HCT116 (cell line): ENCODE results near the gene TFPI2. TPM values are rescaled to one million over a fixed set of nuclear protein-coding genes. Genes with fewer than 3 reads are reported as not detected.

ENCODE experiments used
- ATAC-seq: fragments of 200-7000 bp; cut with Tn5 transposase; 2 replicates; pipeline ENCODE4 v1.9.1; 2020; ENCODE audit warnings: mild to moderate bottlenecking, moderate library complexity
- BruUV-seq: library from RNA; stranded (reverse); fragments of 400-500 nt; replicated peaks from 2 replicates; lab custom pipeline; 2021; lab: Mats Ljungman, UMichigan
- CTCF ChIA-PET: fragments of 300-600 bp; sonication (Branson Sonifier 250); formaldehyde crosslinking; loops from one replicate; lab custom pipeline; 2021; ENCODE audit warnings: antibody characterized with exemption; lab: Charles Lee
- POLR2A ChIA-PET: fragments of 300-600, 350-600 bp; sonication (Branson Sonifier 250); formaldehyde crosslinking; loops from one replicate; lab custom pipeline; 2021; ENCODE audit warnings: antibody characterized with exemption; lab: Charles Lee
- RAD21 ChIA-PET, 2 experiments: fragments of 300-600 bp; sonication (Branson Sonifier 250); formaldehyde crosslinking; loops; one replicate each; lab custom pipeline; 2023; ENCODE audit warnings: low total read pairs in 2 of 2; ENCODE audit not compliant: uncharacterized antibody in 2 of 2, unreplicated experiment in 2 of 2, low non-redundant PET in 1 of 2; lab: Charles Lee
- DNase-seq: peaks from one replicate; pipeline ENCODE4 v3.0.0-alpha.2; 2010; ENCODE audit warnings: low read depth, low spot score
- H2AFZ ChIP-seq: fragments of 200-600 bp; shearing (Covaris generic), sonication (generic); 2 replicates; pipeline ENCODE4 v1.6.1; 2017; ENCODE audit warnings: low read depth, mixed run types, mixed read lengths, antibody characterized with exemption, low read length; ENCODE audit not compliant: poor library complexity, severe bottlenecking
- H3K27ac ChIP-seq: 2 replicates; pipeline ENCODE4 v1.5.1; 2012; ENCODE audit warnings: low read depth, low read length
- H3K27me3 ChIP-seq: fragments of 200-600 bp; sonication (generic); 2 replicates; pipeline ENCODE4 v1.6.1; 2016; ENCODE audit warnings: mixed run types, low read length, mixed read lengths; ENCODE audit not compliant: insufficient read depth
- H3K36me3 ChIP-seq, 2 experiments: fragments of 200-500 bp in 1 of 2; fragments of 200-600 bp in 1 of 2; sonication (Bioruptor generic) in 1 of 2; sonication (generic) in 1 of 2; 2 replicates each; pipeline versions ENCODE4 v1.5.1 to v1.6.1; 2014 to 2016; ENCODE audit warnings: low read length in 2 of 2, inconsistent platforms in 1 of 2, mixed read lengths in 1 of 2, mixed run types in 1 of 2; ENCODE audit not compliant: insufficient read depth in 2 of 2, control insufficient read depth in 1 of 2
- H3K4me1 ChIP-seq, 2 experiments: fragments of 200-600 bp in 1 of 2; sonication (generic) in 1 of 2; 2 replicates each; pipeline versions ENCODE4 v1.5.1 to v1.6.1; 2012 to 2017; ENCODE audit warnings: low read length in 2 of 2, inconsistent platforms in 1 of 2, mild to moderate bottlenecking in 1 of 2, mixed read lengths in 1 of 2, mixed run types in 1 of 2, moderate library complexity in 1 of 2; ENCODE audit not compliant: insufficient read depth in 2 of 2, control insufficient read depth in 1 of 2
- H3K4me2 ChIP-seq: fragments of 200-600 bp; sonication (generic); 2 replicates; pipeline ENCODE4 v1.6.1; 2017; ENCODE audit warnings: mixed run types, low read length, mixed read lengths
- H3K4me3 ChIP-seq, 2 experiments: fragments of 200-600 bp in 1 of 2; sonication (generic) in 1 of 2; replicated peaks in 1 of 2; 2 replicates each; pipeline ENCODE4 v1.5.1; 2011 to 2016; ENCODE audit warnings: low read length in 2 of 2, control low read depth in 1 of 2, low read depth in 1 of 2, mild to moderate bottlenecking in 1 of 2, mixed read lengths in 1 of 2, mixed run types in 1 of 2
- H3K79me2 ChIP-seq: fragments of 200-600 bp; sonication (generic); 2 replicates; pipeline ENCODE4 v1.6.1; 2017; ENCODE audit warnings: mild to moderate bottlenecking, mixed run types, low read length, moderate library complexity, mixed read lengths; ENCODE audit not compliant: insufficient read depth
- H3K9ac ChIP-seq: fragments of 200-600 bp; sonication (generic); 2 replicates; pipeline ENCODE4 v1.6.1; 2016; ENCODE audit warnings: low read length, mixed read lengths
- H3K9me2 ChIP-seq: fragments of 200-600 bp; sonication (generic), shearing (Covaris generic); 2 replicates; pipeline ENCODE4 v1.6.1; 2017; ENCODE audit warnings: mixed run types, mild to moderate bottlenecking, moderate library complexity; ENCODE audit not compliant: insufficient read depth
- H3K9me3 ChIP-seq, 2 experiments: fragments of 200-500 bp in 1 of 2; fragments of 200-600 bp in 1 of 2; sonication (Bioruptor generic) in 1 of 2; sonication (generic) in 1 of 2; 2 replicates each; pipeline ENCODE4 v1.6.1; 2014 to 2017; ENCODE audit warnings: low read length in 2 of 2, mixed read lengths in 2 of 2, inconsistent platforms in 1 of 2, low read depth in 1 of 2, mild to moderate bottlenecking in 1 of 2, mixed run types in 1 of 2, moderate library complexity in 1 of 2; ENCODE audit not compliant: control insufficient read depth in 1 of 2, insufficient read depth in 1 of 2
- H4K20me1 ChIP-seq: fragments of 200-600 bp; sonication (generic), shearing (Covaris generic); 2 replicates; pipeline ENCODE4 v1.6.1; 2017; ENCODE audit warnings: mixed run types, mild to moderate bottlenecking, moderate library complexity; ENCODE audit not compliant: insufficient read depth
- CBX3 ChIP-seq: IDR thresholded peaks from 2 replicates; pipeline ENCODE4 v1.6.1; 2012; ENCODE audit warnings: low read depth
- CTCF ChIP-seq, 3 experiments: fragments of 200-600 bp in 1 of 3; sonication (generic) in 1 of 3; IDR thresholded peaks in 2 of 3; conservative IDR thresholded peaks in 1 of 3; 2 replicates each; pipeline ENCODE4 v1.5.1; 2012 to 2017; ENCODE audit warnings: low read depth in 2 of 3, low read length in 2 of 3, antibody characterized with exemption in 1 of 3, borderline replicate concordance in 1 of 3, control low read depth in 1 of 3, mild to moderate bottlenecking in 1 of 3, mixed read lengths in 1 of 3, mixed run types in 1 of 3, moderate library complexity in 1 of 3; ENCODE audit not compliant: insufficient read depth in 1 of 3
- EZH2phosphoT487 ChIP-seq: fragments of 200-600 bp; IDR thresholded peaks from 2 replicates; pipeline ENCODE4 v1.6.1; 2018; ENCODE audit warnings: antibody characterized with exemption, borderline replicate concordance
- RAD21 ChIP-seq: IDR thresholded peaks from 2 replicates; pipeline ENCODE4 v1.6.1; 2012; ENCODE audit warnings: low read depth, mild to moderate bottlenecking
- SIN3A ChIP-seq: IDR thresholded peaks from 2 replicates; pipeline ENCODE4 v1.6.1; 2012; ENCODE audit warnings: low read depth
- intact Hi-C: fragments of 100-400 bp; cut with micrococcal nuclease; formaldehyde crosslinking; loops from 2 replicates; pipeline ENCODE4 v1.10.0; 2022
- total RNA-seq: library from RNA; stranded (reverse); gene quantifications from one replicate; pipeline ENCODE4 v1.2.1, GENCODE V29; 2021; ENCODE audit not compliant: unreplicated experiment

TFPI2 gene
- total RNA-seq, 1 experiment from 2014 or later: 0.15 TPM

GRCh38 chr7:93902777-93903423, 12.3 kb upstream of the TFPI2 start:
- ChIA-PET CTCF (interaction anchor here (0.6 to 1.7 kb wide), 11 partner anchors 11 to 386 kb away, joined by 3 to 11 read pairs (median 4); no protein-coding TSS in a partner anchor), RAD21 (interaction anchor here in 1 of 2 experiments (1.2 kb wide), 1 partner anchor 185 kb away, joined by 4 read pairs; no protein-coding TSS in a partner anchor), POLR2A (no interaction called here)
- Histone ChIP-seq H3K9me2 (no peaks in the 10 kb centered on the region), H3K4me2 (no peak overlapping the region), H3K9ac (no peak overlapping the region), H3K4me1 (no peaks in the 10 kb centered on the region), H3K27me3 (no peaks in the 10 kb centered on the region; the same call in 1 of the 2 replicates), H3K9me3 (no peaks in the 10 kb centered on the region), H3K79me2 (no peaks in the 10 kb centered on the region), H3K4me3 (no peak overlapping the region), H3K27ac (no peak overlapping the region), H2AFZ (no peak overlapping the region), H3K36me3 (no peaks in the 10 kb centered on the region), H4K20me1 (no peaks in the 10 kb centered on the region)
- ATAC-seq (peak; percentile 83), DNase-seq (peak; percentile 32)
- intact Hi-C loops: loop anchor here (2.0 to 5.0 kb wide), 3 partner anchors 184 to 374 kb away; no protein-coding TSS in a partner anchor
- BruUV-seq: no TSS peak
- TF ChIP-seq EZH2phosphoT487 (no peak), CBX3 (no peak), CTCF (IDR thresholded peaks at IDR 0.05 in 2 of 3, conservative IDR thresholded peaks at IDR 0.05 in 1 of 3; ENCODE audit: borderline replicate concordance in 1 of 3, insufficient read depth in 1 of 3, low read depth in 2 of 3, low read length in 2 of 3) (peak; percentile 33 to 90 (median 81); a peak in 5 of 6 replicates), RAD21 (peak; percentile 66)

- no peak overlapping the region for H2AFZ ChIP-seq
- no peak overlapping the region for H3K27ac ChIP-seq
- H3K4me1 ChIP-seq: no peaks in the 10 kb centered on the region
- ChIA-PET CTCF (no interaction called here), POLR2A (no interaction called here), RAD21 (no interaction called here)
- H3K9me3 ChIP-seq: no peaks in the 10 kb centered on the region
- no peak overlapping the region for H3K4me3 ChIP-seq
- H3K27me3 ChIP-seq: no peaks in the 10 kb centered on the region; the same call in 1 of the 2 replicates
- intact Hi-C loops: no loop called here
- no peaks in the 10 kb centered on the region for H4K20me1 ChIP-seq
- no peak for TF ChIP-seq SIN3A
- H3K4me2 ChIP-seq: no peak overlapping the region
- no TSS peak for BruUV-seq
- H3K79me2 ChIP-seq: no peaks in the 10 kb centered on the region
- H3K9me2 ChIP-seq: no peaks in the 10 kb centered on the region
- DNase-seq (no peak), ATAC-seq (no peak)
- no peaks in the 10 kb centered on the region for H3K36me3 ChIP-seq
- no peak overlapping the region for H3K9ac ChIP-seq
These were observed 7.1 kb upstream of the TFPI2 start for GRCh38 chr7:93897680-93898079.
